K562 (cell line): ENCODE results near the gene MAP2K7.

Experiments used
- BMI1 ChIP-seq: fragments of 150-350 bp; IDR thresholded peaks from 2 replicates; pipeline ENCODE4 v1.6.1; 2014; ENCODE audit warnings: low read length
- CEBPB ChIP-seq: fragments of 450-650 bp; IDR thresholded peaks from 2 replicates; pipeline ENCODE4 v1.6.1; 2016; ENCODE audit warnings: missing genetic modification characterization, missing compliant biosample characterization
- CHD2 ChIP-seq: IDR thresholded peaks from 2 replicates; pipeline ENCODE4 v1.6.1; 2011; ENCODE audit warnings: low read depth, low read length
- CTCF ChIP-seq, 3 experiments: IDR thresholded peaks in 2 of 3; conservative IDR thresholded peaks in 1 of 3; 2 replicates each; pipeline ENCODE4 v1.5.1; 2011 to 2012; ENCODE audit warnings: low read length in 3 of 3, mild to moderate bottlenecking in 3 of 3, control low read depth in 2 of 3, improper control_type of control experiment in 1 of 3, inconsistent platforms in 1 of 3, low read depth in 1 of 3, mixed read lengths in 1 of 3, moderate library complexity in 1 of 3; ENCODE audit not compliant: insufficient read depth in 2 of 3
- ELF1 ChIP-seq: fragments of 200-800 bp; sonication (Bioruptor generic); IDR thresholded peaks from 2 replicates; pipeline ENCODE4 v1.6.1; 2016; ENCODE audit warnings: missing genetic modification characterization, missing compliant biosample characterization
- GTF2A2 ChIP-seq: IDR thresholded peaks from 2 replicates; pipeline ENCODE4 v1.6.1; 2016; ENCODE audit warnings: mild to moderate bottlenecking, missing genetic modification characterization, missing compliant biosample characterization
- JUN ChIP-seq, 2 experiments: sonication (generic) in 1 of 2; formaldehyde crosslinking in 1 of 2; IDR thresholded peaks; 2 replicates each; pipeline versions ENCODE4 v1.6.1 to v1.8.0; 2012 to 2022; ENCODE audit warnings: borderline replicate concordance in 2 of 2, mild to moderate bottlenecking in 2 of 2, improper control_type of control experiment in 1 of 2, low read depth in 1 of 2, low read length in 1 of 2, missing genetic modification reagents in 1 of 2
- NR2C2 ChIP-seq, 2 experiments: fragments of 200-800 bp in 1 of 2; sonication (Bioruptor generic) in 1 of 2; sonication (generic) in 1 of 2; formaldehyde crosslinking in 1 of 2; IDR thresholded peaks; 2 replicates each; pipeline versions ENCODE4 v1.6.1 to v1.8.0; 2016 to 2022; ENCODE audit warnings: mild to moderate bottlenecking in 1 of 2, missing compliant biosample characterization in 1 of 2, missing genetic modification characterization in 1 of 2, missing genetic modification reagents in 1 of 2
- POLR2A ChIP-seq: fragments of 450-650 bp; conservative IDR thresholded peaks from 2 replicates; pipeline ENCODE4 v1.6.1; 2016
- SMARCB1 ChIP-seq: IDR thresholded peaks from 2 replicates; pipeline ENCODE4 v1.6.1; 2011; ENCODE audit warnings: improper control_type of control experiment, low read depth; ENCODE audit not compliant: insufficient read length
- WHSC1 ChIP-seq: IDR thresholded peaks from one replicate; pipeline ENCODE4 v1.6.1; 2012; ENCODE audit warnings: low read length, control low read depth, inconsistent platforms
- ZNF384 ChIP-seq: IDR thresholded peaks from 2 replicates; pipeline ENCODE4 v1.6.1; 2012; ENCODE audit warnings: low read depth, low read length, improper control_type of control experiment
- ZNF512 ChIP-seq: IDR thresholded peaks from 2 replicates; pipeline ENCODE4 v1.6.1; 2016; ENCODE audit warnings: missing genetic modification characterization, missing compliant biosample characterization
- ZNF740 ChIP-seq, 3 experiments: fragments of 200-800 bp in 1 of 3; sonication (Bioruptor generic) in 1 of 3; sonication (generic) in 1 of 3; formaldehyde crosslinking in 1 of 3; IDR thresholded peaks; 2 replicates each; pipeline versions ENCODE4 v1.6.1 to v1.8.0; 2016 to 2022; ENCODE audit warnings: mild to moderate bottlenecking in 2 of 3, missing compliant biosample characterization in 2 of 3, missing genetic modification characterization in 2 of 3, missing genetic modification reagents in 1 of 3

- TF ChIP-seq JUN (IDR thresholded peaks at IDR 0.05; ENCODE audit: borderline replicate concordance, low read depth, low read length) = no peak
- TF ChIP-seq JUN (CRISPR knock-in tag; IDR thresholded peaks at IDR 0.05; ENCODE audit: borderline replicate concordance) = no peak
- TF ChIP-seq POLR2A = no peak
- no peak for TF ChIP-seq ELF1 (tag)
- no peak for TF ChIP-seq CTCF (IDR thresholded peaks at IDR 0.05 in 2 of 3, conservative IDR thresholded peaks at IDR 0.05 in 1 of 3; ENCODE audit: insufficient read depth in 2 of 3, low read depth in 1 of 3, low read length in 3 of 3)
- no peak for TF ChIP-seq SMARCB1
- no peak for TF ChIP-seq ZNF740 (CRISPR knock-in tag; IDR thresholded peaks at IDR 0.05)
- TF ChIP-seq ZNF740 (tag; IDR thresholded peaks at IDR 0.05) = no peak
- TF ChIP-seq ZNF512 (tag) = no peak
- TF ChIP-seq GTF2A2 = no peak
- no peak for TF ChIP-seq ZNF384
- TF ChIP-seq BMI1 = no peak
- TF ChIP-seq CEBPB (tag) = no peak
- TF ChIP-seq NR2C2 (CRISPR knock-in tag; IDR thresholded peaks at IDR 0.05) = no peak
- no peak for TF ChIP-seq NR2C2 (tag; IDR thresholded peaks at IDR 0.05)
- no peak for TF ChIP-seq CHD2
- no peak for TF ChIP-seq WHSC1
These were observed 29.4 kb upstream of the MAP2K7 start, which contains the start of gene PRR36 for GRCh38 chr19:7874076-7874896.
